NCI-H2227 (cell line): ENCODE results near the gene DCDC1.
"Not testable (repeated sequence)": the region's sequence is repeated elsewhere in the genome, so short reads cannot be mapped to it uniquely, and the experiment has no call there.

ENCODE experiments used
- DNase-seq: peaks from one replicate; lab custom pipeline; 2025; ENCODE audit not compliant: unreplicated experiment; lab: John Stamatoyannopoulos, UW

Gene DCDC1

DNA sequence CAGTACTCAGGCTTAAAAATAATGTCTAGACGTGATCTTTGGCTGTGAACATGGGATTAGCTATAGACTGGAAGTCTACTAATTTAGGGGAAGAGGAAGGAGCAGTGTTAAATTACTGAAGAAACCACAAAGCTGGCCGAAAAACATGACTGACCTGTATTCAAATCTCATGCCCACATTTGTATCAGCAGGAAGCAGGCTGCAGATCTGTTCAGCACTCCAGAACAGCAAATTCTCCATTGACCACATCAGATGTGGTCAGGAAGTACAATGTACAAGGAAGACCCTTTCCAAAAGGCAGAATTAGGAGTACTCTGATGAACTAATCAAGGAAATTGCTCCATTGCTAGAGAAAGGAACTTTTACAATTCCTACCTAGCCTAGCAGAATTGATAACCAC lies 31.7 kb downstream of the DCDC1 start:
- DNase-seq = no peak

GRCh38 chr11:31328697-31329096 lies 40.8 kb downstream of the DCDC1 start:
- no peak for DNase-seq

GRCh38 chr11:31327417-31327816 lies 42.1 kb downstream of the DCDC1 start:
- no peak for DNase-seq

GRCh38 chr11:31326470-31327148 lies 42.9 kb downstream of the DCDC1 start:
- DNase-seq = no peak

GRCh38 chr11:31325160-31325559 lies 44.4 kb downstream of the DCDC1 start:
- DNase-seq = no peak

- no peak for DNase-seq
Measured at GRCh38 chr11:31323145-31323544, 46.4 kb downstream of the DCDC1 start.

- not testable (repeated sequence) for DNase-seq
Measured at GRCh38 chr11:31321494-31321893, 48.0 kb downstream of the DCDC1 start.

GRCh38 chr11:31303644-31304180 lies 65.8 kb downstream of the DCDC1 start:
- no peak for DNase-seq

DNA sequence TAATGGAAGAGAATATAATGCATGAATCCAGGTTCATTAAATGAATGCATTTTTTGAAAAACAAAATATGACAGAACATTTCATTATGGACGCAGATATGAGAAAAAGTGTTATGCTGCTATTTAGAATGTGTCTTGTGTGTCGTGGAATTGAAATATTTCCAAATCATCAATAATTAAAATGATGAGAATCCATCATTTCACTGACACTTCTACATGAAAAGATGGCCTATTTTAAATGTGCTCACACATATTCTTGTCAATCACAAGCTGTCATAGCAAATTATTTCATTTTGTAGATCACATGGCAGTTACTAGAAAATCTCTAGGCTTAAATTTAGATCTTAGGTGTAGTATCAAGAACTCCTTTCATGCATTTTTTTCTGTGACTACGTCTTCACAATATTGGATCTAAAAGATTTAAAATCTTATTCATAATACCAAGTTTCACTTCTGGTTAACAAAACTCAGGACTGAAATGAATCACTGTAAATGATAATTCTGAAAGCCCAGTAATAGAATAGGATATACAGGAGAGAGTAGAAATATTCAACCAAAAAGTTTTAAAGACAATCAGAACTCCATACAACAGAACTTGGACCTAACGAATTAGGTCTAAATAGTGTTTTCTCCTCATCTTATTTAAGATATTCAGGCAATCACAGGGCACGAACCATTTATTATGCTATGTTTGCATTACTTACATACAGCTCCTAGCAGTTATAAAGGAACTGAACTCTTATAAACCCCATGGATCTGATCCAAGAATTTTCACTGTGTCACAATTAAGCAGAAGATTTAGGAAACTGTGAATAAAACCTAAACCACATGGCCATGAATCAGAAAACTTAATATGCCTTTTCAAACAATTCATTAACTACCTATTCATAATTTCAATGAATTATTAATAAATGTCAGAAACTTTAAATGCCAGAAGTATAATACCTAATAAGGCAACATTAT lies 67.7 kb downstream of the DCDC1 start:
- DNase-seq = no peak

DNA sequence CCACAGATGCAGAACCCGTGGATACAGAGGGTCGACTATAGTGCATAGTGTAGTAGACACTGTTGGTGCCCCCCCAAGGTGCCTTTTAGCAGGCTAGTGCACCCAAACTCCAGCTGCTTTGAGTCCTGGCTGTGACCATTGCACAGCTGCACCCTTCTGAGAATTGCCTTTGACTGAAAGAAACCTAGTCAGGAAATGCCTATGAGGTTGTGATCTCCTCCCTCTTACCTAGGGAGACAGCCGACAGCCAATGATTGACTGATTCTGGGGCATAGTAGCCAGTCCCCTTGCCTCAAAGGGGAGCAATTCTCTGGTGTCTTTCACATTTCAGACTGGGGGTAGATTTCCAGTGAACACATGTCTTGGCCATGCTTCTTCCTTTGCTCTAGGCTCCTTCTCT lies 74.2 kb downstream of the DCDC1 start:
- no peak for DNase-seq

- DNase-seq = not testable (repeated sequence)
Measured at GRCh38 chr11:31273527-31273926, 96.0 kb downstream of the DCDC1 start.

DNA sequence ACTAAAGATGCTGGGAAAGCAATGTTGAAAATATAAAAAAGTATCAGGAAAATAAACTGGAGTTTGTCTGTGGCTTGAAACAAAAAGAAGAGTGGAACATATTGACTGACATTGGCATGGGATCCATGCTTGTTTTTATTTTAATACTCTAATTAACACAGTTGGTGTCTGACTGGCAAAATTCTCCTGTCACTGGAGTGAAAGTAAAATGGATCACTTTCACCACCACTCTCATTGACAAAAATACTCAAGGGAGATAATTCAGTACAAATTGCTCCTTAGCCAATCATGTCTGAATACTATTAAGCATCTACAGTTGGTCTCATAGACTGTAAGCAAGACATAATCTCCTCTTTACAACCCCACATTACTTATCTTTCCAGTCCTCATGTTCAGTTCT lies 101.8 kb downstream of the DCDC1 start:
- no peak for DNase-seq

DNA sequence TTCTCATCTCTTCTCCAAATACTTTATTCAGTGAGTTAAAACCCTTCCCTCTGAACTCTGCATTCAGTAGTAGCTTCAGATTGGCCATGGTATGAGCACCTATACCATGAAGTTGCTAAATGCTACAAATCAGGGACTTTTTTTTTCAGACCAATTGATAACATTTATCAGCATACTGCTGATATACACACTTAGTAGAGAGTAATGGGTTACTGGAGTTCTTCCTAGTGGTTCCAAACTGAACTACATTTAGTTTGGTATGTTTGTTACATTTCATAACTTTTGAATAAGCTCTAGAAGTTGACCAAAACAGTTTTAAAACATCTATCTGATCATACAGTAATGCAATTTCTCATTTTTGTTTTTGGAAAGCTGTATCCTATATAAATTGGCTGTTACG lies 104.7 kb downstream of the DCDC1 start:
- no peak for DNase-seq

GRCh38 chr11:31262761-31263160 lies 106.8 kb downstream of the DCDC1 start:
- no peak for DNase-seq

DNA sequence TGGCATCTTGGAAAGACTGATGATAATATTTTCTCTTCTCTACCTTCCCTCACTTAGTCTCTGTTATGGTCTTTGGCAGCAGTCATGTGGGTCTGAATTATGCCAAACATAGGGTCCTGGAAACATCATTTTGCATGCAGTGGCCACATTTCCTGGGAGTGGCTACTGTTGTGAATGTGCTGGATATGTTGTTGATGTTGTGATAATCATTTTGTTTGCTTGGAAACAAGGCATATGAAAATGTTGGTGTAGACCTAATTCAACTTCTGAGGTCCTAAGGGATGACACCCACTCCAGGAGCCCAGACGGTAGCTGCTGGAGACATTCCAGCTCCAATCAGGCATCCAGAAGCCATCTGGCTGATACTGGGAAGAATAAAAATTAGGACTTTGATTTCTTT lies 109.7 kb downstream of the DCDC1 start:
- DNase-seq = no peak

GRCh38 chr11:31254415-31254814 lies 115.1 kb downstream of the DCDC1 start:
- no peak for DNase-seq

- no peak for DNase-seq
Measured at GRCh38 chr11:31248768-31249167, 120.8 kb downstream of the DCDC1 start.

DNA sequence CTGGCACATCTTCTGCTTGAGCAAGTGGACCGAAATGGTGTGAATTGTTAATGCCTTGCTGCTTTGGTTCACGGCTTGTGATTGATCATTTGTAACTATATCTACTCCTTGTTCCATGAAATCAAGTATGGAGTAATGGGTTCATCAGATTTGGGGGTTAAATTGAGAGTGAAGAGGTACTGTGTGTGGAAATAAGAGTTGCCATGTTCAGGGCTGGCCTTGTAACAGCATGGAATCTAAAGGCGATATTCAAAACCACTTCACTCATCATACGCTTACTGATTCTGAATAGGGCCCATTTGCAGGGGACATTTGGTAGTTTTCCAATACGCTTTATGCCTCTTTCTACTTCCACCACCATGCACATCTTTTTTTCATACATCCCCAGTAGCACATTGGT lies 122.2 kb downstream of the DCDC1 start:
- no peak for DNase-seq

GRCh38 chr11:31246451-31247165 lies 122.9 kb downstream of the DCDC1 start:
- no peak for DNase-seq

DNA sequence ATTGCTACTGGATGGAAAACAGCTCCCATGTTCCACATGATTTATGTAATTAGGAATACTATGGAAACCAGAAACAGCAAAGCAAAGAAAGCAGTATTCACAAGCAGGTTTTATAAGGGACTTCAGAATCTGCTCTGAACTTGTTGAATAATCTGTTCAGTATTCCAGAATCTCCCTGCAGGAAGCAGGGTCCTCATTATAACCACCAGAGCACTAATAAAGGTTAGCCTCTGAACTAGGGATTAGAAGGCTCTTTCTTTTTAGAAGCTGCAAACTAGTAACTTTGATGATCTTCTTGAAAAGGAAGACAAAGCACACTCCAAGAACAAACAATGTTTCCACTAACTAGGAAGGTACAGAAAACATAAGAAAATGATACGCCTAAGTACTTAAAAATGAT lies 125.8 kb downstream of the DCDC1 start:
- no peak for DNase-seq

GRCh38 chr11:31240340-31240904 lies 129.1 kb downstream of the DCDC1 start:
- DNase-seq = peak; percentile 81
